B cell (primary cell): Measurements from ENCODE around the gene GSG1L. TPM values are rescaled to one million over a fixed set of nuclear protein-coding genes. Genes with fewer than 3 reads are reported as not detected.

ENCODE experiments used
- ATAC-seq: fragments of 200-7000 bp; cut with Tn5 transposase; one replicate; pipeline ENCODE4 v1.10.0; 2021; ENCODE audit warnings: low read depth, mild to moderate bottlenecking, moderate number of reproducible peaks, moderate library complexity
- CTCF ChIA-PET: fragments of 350-600 bp; sonication (Branson Sonifier 250); formaldehyde crosslinking; loops from one replicate; lab custom pipeline; 2021; ENCODE audit warnings: antibody characterized with exemption, inconsistent platforms; lab: Charles Lee
- POLR2A ChIA-PET: fragments of 350-600 bp; sonication (Branson Sonifier 250); formaldehyde crosslinking; loops from one replicate; lab custom pipeline; 2021; ENCODE audit warnings: antibody characterized with exemption; lab: Charles Lee
- DNase-seq: peaks from one replicate; pipeline ENCODE4 v3.0.0; 2013
- H2AFZ ChIP-seq: 2 replicates; pipeline ENCODE4 v1.6.1; 2012; ENCODE audit warnings: mild to moderate bottlenecking, low read depth, low read length; ENCODE audit not compliant: insufficient read depth, poor library complexity, severe bottlenecking
- H3K27ac ChIP-seq, 2 donors: 1 replicate in 1 of 2; 2 replicates in 1 of 2; pipeline ENCODE4 v1.5.1; 2012 to 2013; ENCODE audit warnings: low read length in 2 of 2, mild to moderate bottlenecking in 2 of 2, moderate library complexity in 1 of 2
- H3K27me3 ChIP-seq, 4 experiments: fragments of 200-600 bp in 1 of 4; sonication (generic) in 1 of 4; replicated peaks in 1 of 4; 1 replicate in 2 of 4; 2 replicates in 2 of 4; pipeline versions ENCODE4 v1.6.1 to v1.7.0; 2013 to 2016; ENCODE audit warnings: low read length in 3 of 4, mild to moderate bottlenecking in 2 of 4, mixed read lengths in 1 of 4, moderate library complexity in 1 of 4; ENCODE audit not compliant: insufficient read depth in 4 of 4, control insufficient read depth in 3 of 4; ENCODE audit errors: control extremely low read depth in 1 of 4
- H3K36me3 ChIP-seq, 2 experiments: replicated peaks in 1 of 2; 1 replicate in 1 of 2; 2 replicates in 1 of 2; pipeline versions ENCODE4 v1.6.1 to v1.7.1; 2013; ENCODE audit warnings: low read length in 1 of 2; ENCODE audit not compliant: insufficient read depth in 2 of 2, control insufficient read depth in 1 of 2; ENCODE audit errors: control extremely low read depth in 1 of 2, extremely low read depth in 1 of 2
- H3K4me1 ChIP-seq, 2 donors: fragments of 200-600 bp in 1 of 2; sonication (generic) in 1 of 2; 1 replicate in 1 of 2; 2 replicates in 1 of 2; pipeline versions ENCODE4 v1.5.1 to v1.6.1; 2013 to 2017; ENCODE audit warnings: low read length in 2 of 2; ENCODE audit not compliant: control insufficient read depth in 2 of 2, insufficient read depth in 2 of 2
- H3K4me2 ChIP-seq: replicated peaks from 2 replicates; pipeline ENCODE3; 2012; ENCODE audit warnings: mild to moderate bottlenecking, low read depth, low read length; ENCODE audit not compliant: poor library complexity, severe bottlenecking
- H3K4me3 ChIP-seq, 5 experiments: fragments of 200-600 bp in 1 of 5; sonication (generic) in 1 of 5; 1 replicate in 3 of 5; 2 replicates in 2 of 5; pipeline versions ENCODE4 v1.5.1 to v1.7.0; 2011 to 2016; ENCODE audit warnings: low read length in 4 of 5, mild to moderate bottlenecking in 4 of 5, low read depth in 2 of 5, control low read depth in 1 of 5, moderate library complexity in 1 of 5; ENCODE audit not compliant: insufficient read depth in 1 of 5; ENCODE audit errors: control extremely low read depth in 1 of 5, extremely low read depth in 1 of 5
- H3K79me2 ChIP-seq: fragments of 200-600 bp; sonication (generic); one replicate; pipeline ENCODE4 v1.6.0; 2016; ENCODE audit warnings: low read length; ENCODE audit not compliant: control insufficient read depth, insufficient read depth
- H3K9ac ChIP-seq: fragments of 200-600 bp; sonication (generic); 2 replicates; pipeline ENCODE4 v1.6.1; 2017; ENCODE audit warnings: mild to moderate bottlenecking, low read length, moderate library complexity
- H3K9me3 ChIP-seq, 3 donors: one replicate each; pipeline versions ENCODE4 v1.6.1 to v1.7.1; 2013; ENCODE audit warnings: low read length in 2 of 3; ENCODE audit not compliant: control insufficient read depth in 2 of 3, insufficient read depth in 1 of 3; ENCODE audit errors: control extremely low read depth in 1 of 3
- H4K20me1 ChIP-seq: 2 replicates; pipeline ENCODE4 v1.6.0; 2012; ENCODE audit warnings: mild to moderate bottlenecking, low read length; ENCODE audit not compliant: insufficient read depth, control insufficient read depth, poor library complexity, severe bottlenecking
- H3K27ac Mint-ChIP-seq: one replicate; pipeline ENCODE4 v1.8.0; 2021; ENCODE audit warnings: mixed read lengths
- H3K27me3 Mint-ChIP-seq: one replicate; pipeline ENCODE4 v1.8.0; 2021; ENCODE audit warnings: mixed read lengths
- H3K4me1 Mint-ChIP-seq: one replicate; pipeline ENCODE4 v1.8.0; 2021; ENCODE audit warnings: mixed read lengths
- H3K4me3 Mint-ChIP-seq: one replicate; pipeline ENCODE4 v1.8.0; 2021; ENCODE audit warnings: mixed read lengths
- H3K9me3 Mint-ChIP-seq: one replicate; pipeline ENCODE4 v1.8.0; 2022; ENCODE audit warnings: mixed read lengths; ENCODE audit not compliant: insufficient read depth
- CTCF ChIP-seq: fragments of 200-600 bp; IDR thresholded peaks from one replicate; pipeline ENCODE4 v1.8.0; 2022; ENCODE audit warnings: antibody characterized with exemption, mild to moderate bottlenecking
- EZH2 ChIP-seq: IDR thresholded peaks from 2 replicates; pipeline ENCODE4 v1.6.1; 2012; ENCODE audit warnings: borderline replicate concordance, low read depth, mild to moderate bottlenecking, moderate library complexity, low read length; ENCODE audit not compliant: insufficient read depth, poor library complexity, severe bottlenecking
- WGBS: methylation state at CpG from one replicate; pipeline ENCODE4 v1.1.5; 2013; ENCODE audit warnings: missing lambda C conversion rate; ENCODE audit not compliant: insufficient coverage; 5-methylcytosine and 5-hydroxymethylcytosine counted together
- intact Hi-C: fragments of 100-400 bp; cut with micrococcal nuclease; formaldehyde crosslinking; loops from one replicate; pipeline ENCODE4 v1.10.0; 2022
- polyA plus RNA-seq: library from polyadenylated mRNA; depleted of rRNA; stranded (reverse); fragments of >200 nt; gene quantifications from 2 replicates; pipeline ENCODE4 v1.2.3, GENCODE V29; 2012
- total RNA-seq, 2 donors: library from RNA; stranded (reverse); fragments of 120-200 nt in 1 of 2; gene quantifications; 1 replicate in 1 of 2; 2 replicates in 1 of 2; pipeline versions ENCODE4 v1.2.3 to v1.2.4, GENCODE V29; 2013 to 2022

The GSG1L gene
- total and polyA plus RNA-seq, 2 donors (not counting 1 experiment from before 2014, with no cell fraction given) = 0.01 TPM; not detected in 1

GRCh38 chr16:27805828-27806351 lies 257.6 kb downstream of the GSG1L start:
- ATAC-seq = no peak
- no peak for TF ChIP-seq EZH2
- no peak for TF ChIP-seq CTCF
- 70% methylated on average over 5 of the region's 5 CpGs for WGBS
- Histone ChIP-seq H3K9ac (no peak overlapping the region), H3K36me3 (no peaks in the 10 kb centered on the region), H3K4me3 (no peak overlapping the region), H3K79me2 (no peaks in the 10 kb centered on the region), H3K27me3 (no peaks in the 10 kb centered on the region), H3K27ac (no peak overlapping the region), H3K4me2 (no peak overlapping the region), H2AFZ (no peak overlapping the region), H3K9me3 (peaks cover 0 to 3% (median 0%) of the 10 kb centered on the region in 3 donors), H4K20me1 (no peaks in the 10 kb centered on the region), H3K4me1 (no peaks in the 10 kb centered on the region)
- Mint-ChIP-seq H3K4me1 (no peaks in the 10 kb centered on the region), H3K27me3 (peaks cover 23% of the 10 kb centered on the region), H3K4me3 (no peak overlapping the region), H3K9me3 (no peaks in the 10 kb centered on the region), H3K27ac (no peak overlapping the region)
- POLR2A ChIA-PET = no interaction called here
- intact Hi-C loops = no loop called here
- CTCF ChIA-PET = no interaction called here
- DNase-seq = no peak

- Histone ChIP-seq H3K4me3 (no peak overlapping the region), H3K4me2 (no peak overlapping the region), H3K4me1 (no peaks in the 10 kb centered on the region), H3K27ac (no peak overlapping the region), H3K9ac (no peak overlapping the region), H3K79me2 (no peaks in the 10 kb centered on the region), H4K20me1 (no peaks in the 10 kb centered on the region), H2AFZ (no peak overlapping the region), H3K36me3 (no peaks in the 10 kb centered on the region), H3K27me3 (no peaks in the 10 kb centered on the region), H3K9me3 (peaks cover 0 to 3% (median 0%) of the 10 kb centered on the region in 3 donors)
- ChIA-PET POLR2A (no interaction called here), CTCF (no interaction called here)
- Mint-ChIP-seq H3K4me1 (no peaks in the 10 kb centered on the region), H3K27me3 (peaks cover 23% of the 10 kb centered on the region), H3K27ac (peak overlapping the region; percentile 54), H3K9me3 (no peaks in the 10 kb centered on the region), H3K4me3 (no peak overlapping the region)
- TF ChIP-seq CTCF (no peak), EZH2 (no peak)
- no peak for ATAC-seq
- no peak for DNase-seq
- 18% methylated on average over 10 of the region's 10 CpGs for WGBS
- intact Hi-C loops = no loop called here
These were observed 259.6 kb downstream of the GSG1L start for GRCh38 chr16:27803775-27804549.
